SK-N-SH (cell line): ENCODE data around the gene RAD51.

Experiments
- CTCF ChIP-seq: fragments of 200-600 bp; sonication (generic); IDR thresholded peaks from 2 replicates; pipeline ENCODE4 v1.6.1; 2017; ENCODE audit warnings: antibody characterized with exemption, mild to moderate bottlenecking, moderate library complexity
- RXRA ChIP-seq: IDR thresholded peaks from 2 replicates; pipeline ENCODE4 v1.4.0; 2012; ENCODE audit warnings: low read depth, mild to moderate bottlenecking, borderline replicate concordance

- peak; percentile 53 for TF ChIP-seq CTCF
- no peak for TF ChIP-seq RXRA
These were observed 7.1 kb downstream of the RAD51 start for GRCh38 chr15:40702077-40702476.
